PC-9 (cell line): ENCODE data around the gene MAMSTR. TPM values are rescaled to one million over a fixed set of nuclear protein-coding genes. Genes with fewer than 3 reads are reported as not detected.

Experiments
- BruUV-seq: library from RNA; stranded (reverse); fragments of 400-500 nt; replicated peaks from 2 replicates; lab custom pipeline; 2021; lab: Mats Ljungman, UMichigan
- CTCF ChIA-PET: fragments of 300-600 bp; sonication (Branson Sonifier 250); formaldehyde crosslinking; loops from one replicate; lab custom pipeline; 2022; ENCODE audit warnings: antibody characterized with exemption; lab: Charles Lee
- POLR2A ChIA-PET: fragments of 300-600 bp; sonication (Branson Sonifier 250); formaldehyde crosslinking; loops from one replicate; lab custom pipeline; 2022; ENCODE audit warnings: antibody characterized with exemption; ENCODE audit not compliant: unreplicated experiment; lab: Charles Lee
- DNase-seq, 2 experiments: peaks; one replicate each; pipeline versions ENCODE4 v3.0.0 to v3.0.0-alpha.2; 2015 to 2022; ENCODE audit warnings: mixed read lengths in 1 of 2
- H2AFZ ChIP-seq: fragments of 200-600 bp; sonication (generic); 2 replicates; pipeline ENCODE4 v1.8.1; 2017; ENCODE audit warnings: antibody characterized with exemption
- H3F3A ChIP-seq: fragments of 200-600 bp; sonication (generic); 2 replicates; pipeline ENCODE4 v1.8.1; 2017; ENCODE audit warnings: antibody characterized with exemption, mild to moderate bottlenecking, low read depth; ENCODE audit not compliant: insufficient read depth
- H3K27ac ChIP-seq: fragments of 200-600 bp; sonication (generic); 2 replicates; pipeline ENCODE4 v1.6.1; 2016; ENCODE audit warnings: mixed run types
- H3K27me3 ChIP-seq: fragments of 200-600 bp; sonication (generic); 2 replicates; pipeline ENCODE4 v1.6.1; 2016; ENCODE audit warnings: low read depth, mixed run types; ENCODE audit not compliant: insufficient read depth
- H3K36me3 ChIP-seq: fragments of 200-600 bp; sonication (generic); 2 replicates; pipeline ENCODE4 v1.6.1; 2016; ENCODE audit warnings: low read depth, mixed run types
- H3K4me1 ChIP-seq: fragments of 200-600 bp; sonication (generic); replicated peaks from 2 replicates; pipeline ENCODE4 v1.6.1; 2016; ENCODE audit warnings: mixed run types; ENCODE audit not compliant: insufficient read depth
- H3K4me2 ChIP-seq: fragments of 200-600 bp; sonication (generic); 2 replicates; pipeline ENCODE4 v1.6.1; 2017; ENCODE audit warnings: mixed run types
- H3K4me3 ChIP-seq: fragments of 200-600 bp; sonication (generic); 2 replicates; pipeline ENCODE4 v1.6.1; 2016; ENCODE audit warnings: mixed run types
- H3K79me2 ChIP-seq: fragments of 200-600 bp; sonication (generic); 2 replicates; pipeline ENCODE4 v1.6.1; 2017; ENCODE audit warnings: low read depth, mixed run types
- H3K9me2 ChIP-seq: fragments of 200-600 bp; sonication (generic); 2 replicates; pipeline ENCODE4 v1.8.1; 2017; ENCODE audit warnings: mild to moderate bottlenecking; ENCODE audit not compliant: insufficient read depth
- H3K9me3 ChIP-seq: fragments of 200-600 bp; sonication (generic); 2 replicates; pipeline ENCODE4 v1.8.1; 2016; ENCODE audit warnings: low read depth; ENCODE audit not compliant: insufficient read depth
- H4K20me1 ChIP-seq: fragments of 200-600 bp; sonication (generic); 2 replicates; pipeline ENCODE4 v1.8.1; 2017; ENCODE audit not compliant: insufficient read depth
- CTCF ChIP-seq: fragments of 200-600 bp; sonication (generic); conservative IDR thresholded peaks from 2 replicates; pipeline ENCODE4 v1.6.1; 2017; ENCODE audit warnings: mixed run types, antibody characterized with exemption, mild to moderate bottlenecking, moderate library complexity
- EZH2 ChIP-seq: fragments of 200-600 bp; sonication (generic); IDR thresholded peaks from 2 replicates; pipeline ENCODE4 v1.8.0; 2017; ENCODE audit warnings: antibody characterized with exemption, low read depth
- intact Hi-C: fragments of 100-400 bp; cut with micrococcal nuclease; formaldehyde crosslinking; loops from one replicate; pipeline ENCODE4 v1.10.0; 2022; ENCODE audit not compliant: unreplicated experiment
- total RNA-seq: library from RNA; stranded (reverse); gene quantifications from 2 replicates; pipeline ENCODE4 v1.2.3, GENCODE V29; 2021

MAMSTR gene
- total RNA-seq, 1 experiment from 2014 or later, result 2.6 TPM

DNA sequence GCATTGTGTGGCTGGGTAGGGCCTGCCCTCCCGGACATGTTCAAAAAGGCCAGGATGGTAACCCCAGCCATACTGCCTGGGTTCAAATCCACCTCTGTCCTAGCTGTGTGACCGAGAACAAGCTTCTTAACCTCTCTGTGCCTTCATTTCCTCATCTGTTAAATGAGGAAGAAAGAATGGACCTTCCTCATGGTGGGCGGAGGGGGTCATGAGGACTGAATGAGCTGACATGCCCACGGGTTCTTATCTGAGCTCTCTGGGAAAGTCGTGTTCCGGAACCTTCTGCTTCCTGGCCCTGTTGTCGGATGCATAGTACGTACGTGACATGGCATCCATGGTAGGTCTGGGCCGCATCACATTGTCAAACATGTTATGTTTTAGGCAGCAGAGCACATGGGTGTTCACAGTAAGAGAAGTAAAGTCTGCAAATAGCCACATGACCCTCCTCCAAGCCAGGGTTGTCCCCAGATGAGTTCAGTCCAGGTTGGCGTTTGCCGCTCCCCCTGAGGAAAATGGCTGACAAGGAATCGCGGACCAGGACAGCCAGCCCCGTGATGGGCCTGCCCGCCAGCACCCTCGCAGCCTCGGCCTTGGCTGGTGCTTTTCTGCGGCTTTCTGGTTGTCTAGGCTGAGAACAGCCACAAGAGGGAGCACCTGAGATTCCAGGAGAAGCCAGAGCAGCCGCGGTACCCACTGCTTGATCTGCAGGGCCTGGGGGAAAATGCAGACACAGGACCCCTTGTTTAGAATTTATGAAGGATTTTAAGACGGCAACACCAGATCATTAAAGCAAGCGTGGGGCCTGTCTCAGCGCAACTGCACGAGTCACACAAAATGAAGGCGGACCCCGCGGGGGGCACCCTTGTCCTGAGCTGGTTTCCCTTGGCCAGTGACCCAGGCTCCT is 44.4 kb downstream of the MAMSTR start:
- H3K27me3 ChIP-seq, result no peaks in the 10 kb centered on the region
- peaks cover 32% of the 10 kb centered on the region for H3K4me1 ChIP-seq
- DNase-seq, result peak; percentile 71 to 72
- intact Hi-C loops, result loop anchor here (1.0 to 5.0 kb wide), 4 partner anchors 62 to 160 kb away; partner anchors contain the start of gene FUT1
- POLR2A ChIA-PET, result interaction anchor here (0.6 kb wide), 1 partner anchor 73 kb away, joined by 10 read pairs; no protein-coding TSS in a partner anchor
- no peaks in the 10 kb centered on the region for H3K9me2 ChIP-seq
- no peaks in the 10 kb centered on the region for H3K79me2 ChIP-seq
- no peak overlapping the region for H3K27ac ChIP-seq
- H3K9me3 ChIP-seq, result no peaks in the 10 kb centered on the region
- no peaks in the 10 kb centered on the region for H3K36me3 ChIP-seq
- H2AFZ ChIP-seq, result no peak overlapping the region
- CTCF ChIA-PET, result interaction anchor here (0.6 to 1.4 kb wide), 5 partner anchors 19 to 349 kb away, joined by 3 to 4 read pairs (median 4); no protein-coding TSS in a partner anchor
- peak overlapping the region; percentile 39 for H3K4me2 ChIP-seq
- H3K4me3 ChIP-seq, result no peak overlapping the region
- peaks cover 20% of the 10 kb centered on the region; the same call in 1 of the 2 replicates for H3F3A ChIP-seq
- TF ChIP-seq CTCF (peak; percentile 92), EZH2 (no peak)
- no peaks in the 10 kb centered on the region for H4K20me1 ChIP-seq
- BruUV-seq, result no TSS peak

DNA sequence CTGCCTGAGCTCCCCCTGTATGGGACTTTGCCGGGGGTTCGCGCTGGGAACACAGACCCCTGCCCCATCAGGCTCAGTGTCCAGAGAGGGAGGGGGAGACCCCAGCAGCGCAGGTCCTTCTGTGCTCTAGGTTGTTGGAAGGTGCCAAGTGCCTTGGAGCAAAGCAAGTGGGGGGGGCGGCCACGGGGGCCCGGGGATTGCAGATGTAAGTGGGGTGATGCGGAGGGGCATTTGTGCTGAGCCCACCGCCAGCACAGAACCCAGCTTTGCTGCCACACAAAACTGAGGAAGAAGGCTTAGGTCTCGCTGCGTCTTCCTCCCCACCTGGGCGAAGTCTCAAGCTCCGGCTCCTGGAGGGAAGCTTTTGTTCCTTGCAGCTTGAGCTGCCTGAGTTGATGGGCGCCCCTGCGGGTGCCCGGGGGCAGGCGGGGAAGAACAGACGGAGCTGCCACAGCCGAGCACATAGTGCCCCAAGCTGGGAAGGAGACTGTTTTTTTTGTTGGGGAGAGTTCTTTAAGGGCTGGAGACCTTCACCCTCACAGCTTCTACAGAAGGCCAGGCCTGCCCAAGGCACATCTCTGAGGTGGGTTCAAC is 45.2 kb downstream of the MAMSTR start:
- TF ChIP-seq EZH2 (no peak), CTCF (no peak)
- Histone ChIP-seq H3K79me2 (no peaks in the 10 kb centered on the region), H3K4me3 (no peak overlapping the region), H3K27me3 (no peaks in the 10 kb centered on the region), H4K20me1 (no peaks in the 10 kb centered on the region), H3K4me1 (peaks cover 32% of the 10 kb centered on the region), H2AFZ (no peak overlapping the region), H3K36me3 (no peaks in the 10 kb centered on the region), H3K9me2 (no peaks in the 10 kb centered on the region), H3F3A (peaks cover 20% of the 10 kb centered on the region; the same call in 1 of the 2 replicates), H3K4me2 (no peak overlapping the region), H3K9me3 (no peaks in the 10 kb centered on the region), H3K27ac (no peak overlapping the region)
- BruUV-seq, result no TSS peak
- intact Hi-C loops, result loop anchor here (2.0 kb wide), 1 partner anchor 110 kb away; no protein-coding TSS in a partner anchor
- ChIA-PET CTCF (interaction anchor here (0.6 to 1.2 kb wide), 3 partner anchors 17 to 106 kb away, joined by 3 to 4 read pairs (median 3); no protein-coding TSS in a partner anchor), POLR2A (no interaction called here)
- no peak for DNase-seq

GRCh38 chr19:48673436-48674100 is 46.0 kb downstream of the MAMSTR start:
- Histone ChIP-seq H3K4me1 (peaks cover 27% of the 10 kb centered on the region), H3K4me2 (no peak overlapping the region), H3K27me3 (no peaks in the 10 kb centered on the region), H4K20me1 (no peaks in the 10 kb centered on the region), H3K9me2 (no peaks in the 10 kb centered on the region), H3K4me3 (no peak overlapping the region), H3K79me2 (no peaks in the 10 kb centered on the region), H2AFZ (no peak overlapping the region), H3K27ac (no peak overlapping the region), H3K9me3 (no peaks in the 10 kb centered on the region), H3K36me3 (no peaks in the 10 kb centered on the region), H3F3A (peaks cover 20% of the 10 kb centered on the region; the same call in 1 of the 2 replicates)
- POLR2A ChIA-PET, result no interaction called here
- BruUV-seq, result no TSS peak
- DNase-seq, result no peak
- intact Hi-C loops, result loop anchor here (2.0 kb wide), 1 partner anchor 111 kb away; no protein-coding TSS in a partner anchor
- TF ChIP-seq CTCF (no peak), EZH2 (no peak)
- CTCF ChIA-PET, result no interaction called here
